Hepatocyte (in vitro differentiated cells): ENCODE results near the gene ATP6V1F.

ENCODE experiments used
- CTCF ChIP-seq: fragments of 200-600 bp; sonication (generic); IDR thresholded peaks from 2 replicates; pipeline ENCODE4 v1.5.1; 2016; ENCODE audit warnings: antibody characterized with exemption, mild to moderate bottlenecking; ENCODE audit not compliant: poor library complexity
- EZH2 ChIP-seq: fragments of 200-600 bp; sonication (generic); IDR thresholded peaks from 2 replicates; pipeline ENCODE4 v1.6.1; 2016; ENCODE audit warnings: antibody characterized with exemption, mild to moderate bottlenecking, borderline replicate concordance
- EZH2phosphoT487 ChIP-seq: fragments of 200-600 bp; sonication (generic); IDR thresholded peaks from one replicate; pipeline ENCODE4 v1.6.1; 2018; ENCODE audit warnings: antibody characterized with exemption, mild to moderate bottlenecking, low read depth, moderate library complexity; ENCODE audit not compliant: unreplicated experiment, severe bottlenecking

DNA sequence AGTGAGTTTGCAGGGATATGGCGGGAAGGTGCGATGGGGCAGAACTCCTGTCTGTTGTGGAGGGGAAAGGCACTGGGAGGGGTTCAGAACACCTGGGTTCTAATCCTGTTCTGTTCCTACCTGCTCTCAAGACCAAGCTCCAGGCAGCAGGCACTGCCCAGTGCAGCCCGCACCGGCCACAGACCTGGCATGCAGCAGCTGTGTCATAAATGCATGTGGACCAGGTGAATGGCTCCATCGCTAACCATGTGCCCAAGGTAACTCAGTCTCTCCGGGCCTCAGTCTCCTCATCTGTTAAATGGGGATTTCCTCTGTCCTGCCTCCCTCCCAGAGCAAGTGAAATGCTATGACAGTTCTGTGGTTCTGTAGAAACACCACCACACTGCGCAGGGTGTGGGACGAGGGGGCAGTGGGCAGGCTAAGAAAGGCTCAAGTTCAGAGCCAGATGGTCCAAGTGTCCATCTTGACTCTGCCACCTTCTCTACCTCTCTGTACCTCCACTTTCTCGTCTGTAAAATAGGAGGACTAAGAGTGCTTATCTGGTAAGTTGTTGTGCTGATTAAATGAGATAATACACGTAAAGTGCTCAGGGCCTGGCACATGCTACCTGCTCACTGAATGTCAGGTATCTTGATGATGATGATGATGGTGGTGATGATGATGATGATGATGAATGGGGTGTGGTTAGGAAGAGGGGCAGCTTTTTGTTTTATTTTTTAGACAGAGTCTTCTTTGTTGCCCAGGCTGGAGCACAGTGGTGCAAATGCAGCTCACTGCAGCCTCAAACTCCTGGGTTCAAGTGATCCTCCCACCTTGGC lies 22.9 kb downstream of the ATP6V1F start:
- TF ChIP-seq CTCF, result no peak
- TF ChIP-seq EZH2, result no peak
- TF ChIP-seq EZH2phosphoT487, result no peak
